HG03196 (cell line): ENCODE results near the gene TNP1.

Experiments
- ATAC-seq: cut with Tn5 transposase; IDR thresholded peaks from one replicate; pipeline ENCODE4 v1.9.1; 2021; ENCODE audit not compliant: unreplicated experiment

Gene TNP1

GRCh38 chr2:216875862-216876261 is 16.0 kb upstream of the TNP1 start:
- no peak for ATAC-seq

- ATAC-seq: no peak
Observed at GRCh38 chr2:216873573-216873972, 13.7 kb upstream of the TNP1 start.

GRCh38 chr2:216872624-216873023 is 12.8 kb upstream of the TNP1 start:
- ATAC-seq: no peak

GRCh38 chr2:216872040-216872439 is 12.2 kb upstream of the TNP1 start:
- ATAC-seq: no peak

- ATAC-seq: no peak
Observed at GRCh38 chr2:216871333-216871934, 11.6 kb upstream of the TNP1 start.

- no peak for ATAC-seq
Observed at GRCh38 chr2:216870508-216871332, 10.9 kb upstream of the TNP1 start.

- ATAC-seq: no peak
Observed at GRCh38 chr2:216866515-216867095, 6.7 kb upstream of the TNP1 start.

- no peak for ATAC-seq
Observed at GRCh38 chr2:216865658-216866057, 5.8 kb upstream of the TNP1 start.

- ATAC-seq: no peak
Observed at GRCh38 chr2:216863946-216864345, 4.1 kb upstream of the TNP1 start.

GRCh38 chr2:216862628-216863398 is 2.9 kb upstream of the TNP1 start:
- ATAC-seq: no peak

GRCh38 chr2:216860426-216861137 is 718 bp upstream of the TNP1 start:
- no peak for ATAC-seq

- no peak for ATAC-seq
Observed at GRCh38 chr2:216858312-216858711, 1.6 kb downstream of the TNP1 start.

GRCh38 chr2:216857131-216857550 is 2.7 kb downstream of the TNP1 start:
- no peak for ATAC-seq

GRCh38 chr2:216856406-216857065 is 3.3 kb downstream of the TNP1 start:
- ATAC-seq: no peak

GRCh38 chr2:216855605-216856004 is 4.3 kb downstream of the TNP1 start:
- ATAC-seq: no peak

GRCh38 chr2:216855079-216855478 is 4.8 kb downstream of the TNP1 start:
- no peak for ATAC-seq

GRCh38 chr2:216851486-216852090 is 8.3 kb downstream of the TNP1 start:
- ATAC-seq: no peak

GRCh38 chr2:216850665-216851322 is 9.1 kb downstream of the TNP1 start:
- ATAC-seq: no peak

GRCh38 chr2:216849987-216850386 is 9.9 kb downstream of the TNP1 start:
- ATAC-seq: no peak
